GM12801 (cell line): ENCODE results near the gene TRIP11.

ENCODE experiments used
- TF ChIP-seq, protein P1 (sequence below): IDR thresholded peaks from one replicate; pipeline ENCODE4 v1.5.1; 2011; ENCODE audit warnings: control low read depth; ENCODE audit not compliant: insufficient read length; ENCODE audit errors: extremely low read depth

TRIP11 gene

GRCh38 chr14:91920526-91920925 lies 119.3 kb downstream of the TRIP11 start:
- TF ChIP-seq, protein P1, sequence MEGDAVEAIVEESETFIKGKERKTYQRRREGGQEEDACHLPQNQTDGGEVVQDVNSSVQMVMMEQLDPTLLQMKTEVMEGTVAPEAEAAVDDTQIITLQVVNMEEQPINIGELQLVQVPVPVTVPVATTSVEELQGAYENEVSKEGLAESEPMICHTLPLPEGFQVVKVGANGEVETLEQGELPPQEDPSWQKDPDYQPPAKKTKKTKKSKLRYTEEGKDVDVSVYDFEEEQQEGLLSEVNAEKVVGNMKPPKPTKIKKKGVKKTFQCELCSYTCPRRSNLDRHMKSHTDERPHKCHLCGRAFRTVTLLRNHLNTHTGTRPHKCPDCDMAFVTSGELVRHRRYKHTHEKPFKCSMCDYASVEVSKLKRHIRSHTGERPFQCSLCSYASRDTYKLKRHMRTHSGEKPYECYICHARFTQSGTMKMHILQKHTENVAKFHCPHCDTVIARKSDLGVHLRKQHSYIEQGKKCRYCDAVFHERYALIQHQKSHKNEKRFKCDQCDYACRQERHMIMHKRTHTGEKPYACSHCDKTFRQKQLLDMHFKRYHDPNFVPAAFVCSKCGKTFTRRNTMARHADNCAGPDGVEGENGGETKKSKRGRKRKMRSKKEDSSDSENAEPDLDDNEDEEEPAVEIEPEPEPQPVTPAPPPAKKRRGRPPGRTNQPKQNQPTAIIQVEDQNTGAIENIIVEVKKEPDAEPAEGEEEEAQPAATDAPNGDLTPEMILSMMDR = no peak

DNA sequence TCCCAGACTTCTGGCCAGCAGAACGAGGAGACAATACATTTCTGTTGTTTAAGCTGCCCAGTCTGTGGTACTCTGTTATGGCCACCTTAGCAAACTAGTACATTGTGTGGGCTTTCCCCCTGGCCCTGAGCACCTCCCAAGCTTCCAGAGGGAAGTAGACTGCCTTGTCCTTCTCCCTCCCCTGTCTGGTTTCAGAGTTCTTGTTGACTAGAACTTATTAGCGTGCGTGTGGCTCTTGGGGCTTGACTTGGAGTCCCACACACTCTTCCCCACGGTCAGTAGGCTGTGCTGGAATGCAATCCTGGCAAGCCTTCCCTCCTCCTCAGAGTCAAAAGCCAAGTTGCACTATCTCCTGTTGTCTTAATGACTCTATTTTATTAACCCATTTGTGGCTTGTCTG lies 120.0 kb downstream of the TRIP11 start:
- TF ChIP-seq, protein P1 = no peak

GRCh38 chr14:91918186-91918883 lies 121.5 kb downstream of the TRIP11 start:
- TF ChIP-seq, protein P1 = no peak
